Mesendoderm (in vitro differentiated cells): ENCODE measurements around the gene C19orf12.

Source experiments
- DNase-seq: peaks from one replicate; pipeline ENCODE4 v3.0.0; 2013
- H2AK5ac ChIP-seq: 2 replicates; pipeline ENCODE4 v1.6.1; 2013; ENCODE audit warnings: low read length, inconsistent platforms
- H2BK120ac ChIP-seq: 2 replicates; pipeline ENCODE4 v1.6.1; 2013; ENCODE audit warnings: low read depth, mild to moderate bottlenecking, low read length, moderate library complexity, mixed read lengths
- H2BK15ac ChIP-seq: replicated peaks from 2 replicates; pipeline ENCODE4 v1.6.1; 2013; ENCODE audit warnings: low read depth, mild to moderate bottlenecking, moderate library complexity
- H2BK5ac ChIP-seq: 2 replicates; pipeline ENCODE4 v1.6.1; 2013; ENCODE audit warnings: low read length, inconsistent platforms
- H3K18ac ChIP-seq: 2 replicates; pipeline ENCODE4 v1.6.1; 2013; ENCODE audit warnings: mild to moderate bottlenecking, low read length, mixed read lengths
- H3K23ac ChIP-seq: one replicate; pipeline ENCODE4 v1.6.1; 2013; ENCODE audit warnings: low read length
- H3K27ac ChIP-seq: 2 replicates; pipeline ENCODE4 v1.5.1; 2013; ENCODE audit warnings: low read depth, mild to moderate bottlenecking, inconsistent platforms, low read length, moderate library complexity
- H3K27me3 ChIP-seq: 2 replicates; pipeline ENCODE4 v1.6.1; 2013; ENCODE audit warnings: low read length, control low read depth, mild to moderate bottlenecking, inconsistent platforms; ENCODE audit not compliant: insufficient read depth, poor library complexity
- H3K36me3 ChIP-seq: 2 replicates; pipeline ENCODE4 v1.6.1; 2013; ENCODE audit warnings: low read length, inconsistent platforms; ENCODE audit not compliant: control insufficient read depth, insufficient read depth
- H3K4ac ChIP-seq: one replicate; pipeline ENCODE4 v1.6.1; 2013; ENCODE audit warnings: low read depth, mild to moderate bottlenecking, low read length, moderate library complexity
- H3K4me1 ChIP-seq: 2 replicates; pipeline ENCODE4 v1.6.1; 2013; ENCODE audit warnings: low read depth, low read length, inconsistent platforms; ENCODE audit not compliant: control insufficient read depth
- H3K4me2 ChIP-seq: 2 replicates; pipeline ENCODE4 v1.6.1; 2013; ENCODE audit warnings: low read length
- H3K4me3 ChIP-seq: 2 replicates; pipeline ENCODE4 v1.5.1; 2013; ENCODE audit warnings: mild to moderate bottlenecking, low read length
- H3K56ac ChIP-seq: one replicate; pipeline ENCODE4 v1.6.1; 2013; ENCODE audit warnings: low read length
- H3K79me1 ChIP-seq: 2 replicates; pipeline ENCODE4 v1.6.1; 2013; ENCODE audit warnings: low read length, inconsistent platforms
- H3K79me2 ChIP-seq: 2 replicates; pipeline ENCODE4 v1.6.1; 2013; ENCODE audit warnings: mild to moderate bottlenecking, low read length; ENCODE audit not compliant: control insufficient read depth, insufficient read depth
- H3K9ac ChIP-seq: 2 replicates; pipeline ENCODE4 v1.6.1; 2013; ENCODE audit warnings: low read length, inconsistent platforms
- H4K5ac ChIP-seq: one replicate; pipeline ENCODE4 v1.6.1; 2013; ENCODE audit warnings: low read length
- H4K8ac ChIP-seq: one replicate; pipeline ENCODE4 v1.6.1; 2013; ENCODE audit warnings: low read depth, mild to moderate bottlenecking, control low read depth, low read length, moderate library complexity
- WGBS: extraction: QIAGEN DNeasy Blood & Tissue Kit; methylation state at CpG from one replicate; pipeline ENCODE4 v1.1.7; 2013; ENCODE audit warnings: low lambda C conversion rate, missing lambda C conversion rate; ENCODE audit not compliant: insufficient coverage; ENCODE audit errors: extremely low coverage; 5-methylcytosine and 5-hydroxymethylcytosine counted together

C19orf12 gene

DNA sequence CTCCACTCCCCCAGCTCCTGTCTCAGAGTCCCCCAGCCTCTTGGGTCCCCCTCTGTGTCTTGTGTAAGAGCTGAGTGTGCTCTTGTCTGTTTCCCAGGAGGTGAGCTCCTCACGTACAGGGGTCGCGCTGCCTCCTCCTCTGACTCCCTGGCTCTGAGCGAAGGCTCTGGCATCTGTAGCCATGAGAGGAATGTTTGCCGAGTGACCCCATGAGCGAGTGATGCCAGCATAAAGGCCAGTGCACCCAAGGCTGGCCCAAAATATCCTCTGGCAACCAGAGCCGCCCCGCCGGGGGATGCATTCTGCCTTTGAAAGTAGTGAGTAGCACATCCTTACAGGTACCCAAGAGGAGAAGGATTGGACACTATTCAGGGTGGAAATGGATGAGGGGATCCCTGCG is 26.2 kb upstream of the C19orf12 start:
- no peak overlapping the region for H4K5ac ChIP-seq
- WGBS, result no CpG with 5 or more reads among the region's 10 CpGs
- no peak overlapping the region for H3K18ac ChIP-seq
- no peak for DNase-seq
- H3K79me1 ChIP-seq, result no peaks in the 10 kb centered on the region
- no peak overlapping the region for H3K23ac ChIP-seq
- H3K4me3 ChIP-seq, result no peak overlapping the region
- no peak overlapping the region for H2BK120ac ChIP-seq
- H2BK5ac ChIP-seq, result no peak overlapping the region
- H2AK5ac ChIP-seq, result no peak overlapping the region
- H3K9ac ChIP-seq, result no peak overlapping the region
- no peaks in the 10 kb centered on the region for H3K27me3 ChIP-seq
- H2BK15ac ChIP-seq, result no peak overlapping the region
- no peak overlapping the region for H4K8ac ChIP-seq
- no peak overlapping the region for H3K27ac ChIP-seq
- no peaks in the 10 kb centered on the region for H3K79me2 ChIP-seq
- no peak overlapping the region for H3K4me2 ChIP-seq
- H3K4ac ChIP-seq, result no peak overlapping the region
- H3K36me3 ChIP-seq, result no peaks in the 10 kb centered on the region
- H3K4me1 ChIP-seq, result no peaks in the 10 kb centered on the region
- no peak overlapping the region for H3K56ac ChIP-seq

DNA sequence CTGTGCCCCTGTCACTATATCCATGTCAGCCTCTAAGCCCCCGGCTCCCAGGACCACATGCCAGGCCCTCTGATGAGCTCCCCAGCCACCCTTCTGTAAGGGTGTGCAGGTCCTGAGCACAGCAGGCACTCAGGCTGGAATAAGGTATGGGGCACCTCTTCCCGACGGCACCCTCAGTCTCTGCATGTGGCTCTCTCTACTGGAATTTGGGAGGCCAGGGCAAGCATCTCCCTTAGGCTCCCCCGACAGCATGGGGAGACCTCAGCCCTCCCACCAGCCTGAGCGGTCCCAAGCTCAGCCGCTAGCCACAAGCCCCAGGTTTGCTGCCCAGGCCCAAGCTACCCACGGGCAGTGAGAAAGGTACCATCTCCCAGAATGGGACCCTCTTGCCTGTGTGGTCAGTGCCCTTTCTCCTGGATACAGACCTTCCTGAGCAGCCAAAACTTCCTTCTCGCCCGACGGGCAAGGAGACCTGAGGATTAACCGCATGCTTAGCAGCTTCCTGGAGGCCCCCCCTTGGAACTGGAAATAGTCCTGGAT is 22.5 kb upstream of the C19orf12 start:
- H4K5ac ChIP-seq, result no peak overlapping the region
- H2BK5ac ChIP-seq, result no peak overlapping the region
- no peak overlapping the region for H3K27ac ChIP-seq
- no peak overlapping the region for H3K56ac ChIP-seq
- WGBS, result no CpG with 5 or more reads among the region's 11 CpGs
- no peak overlapping the region for H3K9ac ChIP-seq
- H3K18ac ChIP-seq, result no peak overlapping the region
- no peak overlapping the region for H3K4me3 ChIP-seq
- H2AK5ac ChIP-seq, result no peak overlapping the region
- no peak overlapping the region for H3K4me2 ChIP-seq
- H3K4ac ChIP-seq, result no peak overlapping the region
- no peak for DNase-seq
- H3K79me2 ChIP-seq, result no peaks in the 10 kb centered on the region
- no peaks in the 10 kb centered on the region for H3K4me1 ChIP-seq
- H2BK15ac ChIP-seq, result no peak overlapping the region
- H3K36me3 ChIP-seq, result no peaks in the 10 kb centered on the region
- no peaks in the 10 kb centered on the region for H3K79me1 ChIP-seq
- H3K23ac ChIP-seq, result no peak overlapping the region
- no peaks in the 10 kb centered on the region for H3K27me3 ChIP-seq
- H4K8ac ChIP-seq, result no peak overlapping the region
- no peak overlapping the region for H2BK120ac ChIP-seq

DNA sequence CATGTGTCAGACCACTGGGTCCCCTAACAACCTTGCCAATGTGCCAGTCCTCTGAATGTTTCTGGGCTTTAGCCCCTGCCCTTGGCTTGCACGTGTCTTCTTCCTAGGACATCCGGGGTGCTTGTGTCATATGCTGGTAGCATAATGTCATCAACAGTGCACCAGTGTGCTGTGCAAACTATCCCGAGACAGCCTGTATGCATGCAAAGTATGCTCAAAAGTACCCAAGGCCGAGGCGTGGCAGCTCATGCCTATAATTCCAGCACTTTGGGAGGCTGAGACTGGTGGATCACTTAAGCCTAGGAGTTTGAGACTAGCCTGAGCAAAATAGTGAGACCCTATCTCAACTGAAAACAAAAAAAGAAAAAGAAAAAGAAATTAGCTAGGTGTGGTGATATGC is 20.8 kb upstream of the C19orf12 start:
- H3K27ac ChIP-seq, result no peak overlapping the region
- no CpG with 5 or more reads among the region's 5 CpGs for WGBS

DNA sequence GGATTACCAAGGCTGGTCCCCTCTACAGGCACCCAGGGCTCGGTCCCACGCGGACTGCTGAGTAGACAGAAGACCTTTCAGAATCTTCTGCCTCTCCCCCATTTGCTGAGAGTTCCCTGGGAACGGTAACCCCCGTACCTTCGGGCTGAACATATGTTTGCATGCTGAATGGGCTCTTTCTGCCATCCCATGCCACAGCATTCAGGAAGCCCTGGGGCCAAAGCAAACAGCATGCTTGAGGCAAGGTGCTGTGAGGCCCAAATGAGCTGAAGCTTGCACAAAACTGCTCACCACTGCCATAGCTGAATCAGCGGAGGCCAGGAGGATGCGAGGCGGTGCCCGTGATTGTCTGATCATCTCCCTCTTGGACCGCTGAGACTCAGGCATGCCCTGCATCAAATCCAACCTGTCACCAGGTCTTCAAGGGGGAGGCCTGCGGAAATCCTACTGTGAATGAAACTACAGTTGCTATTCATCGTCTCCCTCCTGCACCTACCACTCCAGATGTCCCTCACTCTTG is 16.3 kb upstream of the C19orf12 start:
- Histone ChIP-seq H2BK120ac (no peak overlapping the region), H2BK5ac (no peak overlapping the region), H2AK5ac (no peak overlapping the region), H3K79me1 (no peaks in the 10 kb centered on the region), H3K4ac (no peak overlapping the region), H3K9ac (no peak overlapping the region), H3K4me1 (no peaks in the 10 kb centered on the region), H3K18ac (no peak overlapping the region), H3K27ac (no peak overlapping the region), H3K4me3 (no peak overlapping the region), H3K23ac (no peak overlapping the region), H4K8ac (no peak overlapping the region), H3K36me3 (no peaks in the 10 kb centered on the region), H3K4me2 (no peak overlapping the region), H3K56ac (no peak overlapping the region), H3K79me2 (no peaks in the 10 kb centered on the region), H3K27me3 (no peaks in the 10 kb centered on the region), H4K5ac (no peak overlapping the region), H2BK15ac (no peak overlapping the region)
- DNase-seq, result no peak
- no CpG with 5 or more reads among the region's 13 CpGs for WGBS

More for the DNA sequence above, 20.8 kb upstream of the C19orf12 start:
- H4K5ac ChIP-seq, result no peak overlapping the region
- H2BK120ac ChIP-seq, result no peak overlapping the region
- no peak overlapping the region for H3K4me2 ChIP-seq
- no peak overlapping the region for H3K4ac ChIP-seq
- H3K79me2 ChIP-seq, result no peaks in the 10 kb centered on the region
- no peak overlapping the region for H3K9ac ChIP-seq
- H3K27me3 ChIP-seq, result no peaks in the 10 kb centered on the region
- H3K79me1 ChIP-seq, result no peaks in the 10 kb centered on the region
- no peak overlapping the region for H3K4me3 ChIP-seq
- H3K36me3 ChIP-seq, result no peaks in the 10 kb centered on the region
- no peak overlapping the region for H2BK15ac ChIP-seq
- no peaks in the 10 kb centered on the region for H3K4me1 ChIP-seq
- H3K18ac ChIP-seq, result no peak overlapping the region
- H3K23ac ChIP-seq, result no peak overlapping the region
- H3K56ac ChIP-seq, result no peak overlapping the region
- no peak overlapping the region for H2AK5ac ChIP-seq
- no peak overlapping the region for H2BK5ac ChIP-seq
- H4K8ac ChIP-seq, result no peak overlapping the region
- no peak for DNase-seq

DNA sequence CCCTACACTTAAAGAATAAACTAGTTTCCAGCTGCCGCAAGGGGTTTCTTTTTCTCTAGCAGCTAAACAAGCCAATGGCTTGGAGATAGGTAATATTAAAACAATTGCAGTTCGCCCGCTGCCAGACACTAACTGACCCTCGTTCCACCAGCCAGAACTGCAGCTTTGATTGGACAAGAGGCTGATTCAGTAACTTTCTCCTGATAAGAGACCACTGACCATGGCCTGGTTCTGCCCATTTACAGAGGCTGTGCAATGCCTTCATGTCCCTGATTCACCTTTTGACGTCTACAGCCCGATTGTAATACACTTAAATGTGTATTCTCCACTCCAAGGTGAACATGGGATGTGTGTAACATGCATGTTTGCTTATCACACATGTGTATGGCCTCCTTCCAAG is 12.8 kb upstream of the C19orf12 start:
- H3K18ac ChIP-seq, result no peak overlapping the region
- H3K4me1 ChIP-seq, result no peaks in the 10 kb centered on the region
- H3K27me3 ChIP-seq, result no peaks in the 10 kb centered on the region
- no peaks in the 10 kb centered on the region for H3K79me1 ChIP-seq
- no peaks in the 10 kb centered on the region for H3K36me3 ChIP-seq
- H3K79me2 ChIP-seq, result no peaks in the 10 kb centered on the region
- H3K4me2 ChIP-seq, result no peak overlapping the region
- H3K4ac ChIP-seq, result no peak overlapping the region
- no peak for DNase-seq
- H2BK120ac ChIP-seq, result no peak overlapping the region
- no peak overlapping the region for H3K23ac ChIP-seq
- no peak overlapping the region for H3K56ac ChIP-seq
- no peak overlapping the region for H4K5ac ChIP-seq
- no peak overlapping the region for H2BK15ac ChIP-seq
- no peak overlapping the region for H3K27ac ChIP-seq
- H3K9ac ChIP-seq, result no peak overlapping the region
- H2AK5ac ChIP-seq, result no peak overlapping the region
- WGBS, result no CpG with 5 or more reads among the region's 6 CpGs
- no peak overlapping the region for H3K4me3 ChIP-seq
- no peak overlapping the region for H2BK5ac ChIP-seq
- no peak overlapping the region for H4K8ac ChIP-seq

DNA sequence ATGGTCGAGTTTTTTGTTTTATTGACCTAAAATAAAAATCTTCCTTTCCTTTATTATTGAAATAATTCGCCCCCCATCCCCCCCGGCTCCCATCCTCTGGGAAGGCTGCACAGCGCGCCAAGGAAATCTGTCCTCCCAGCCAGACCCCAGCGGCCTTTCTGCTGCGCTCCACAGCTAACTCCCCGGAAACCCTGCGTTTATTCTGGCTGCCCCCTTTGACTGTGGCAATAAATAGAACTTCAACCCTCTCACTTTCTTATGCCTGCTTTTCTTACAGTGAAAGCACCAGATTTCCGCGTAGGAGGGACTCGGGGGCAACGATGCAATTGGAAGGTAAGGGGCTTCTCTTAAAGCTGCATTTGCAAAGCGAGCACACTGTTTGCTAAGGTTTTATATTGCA is 9.7 kb upstream of the C19orf12 start:
- Histone ChIP-seq H2BK120ac (no peak overlapping the region), H3K4me3 (no peak overlapping the region), H3K27ac (no peak overlapping the region), H3K79me1 (no peaks in the 10 kb centered on the region), H3K4me1 (no peaks in the 10 kb centered on the region), H3K36me3 (no peaks in the 10 kb centered on the region), H3K27me3 (no peaks in the 10 kb centered on the region), H3K9ac (no peak overlapping the region), H3K18ac (no peak overlapping the region), H2BK5ac (no peak overlapping the region), H4K8ac (no peak overlapping the region), H3K4me2 (no peak overlapping the region), H3K79me2 (no peaks in the 10 kb centered on the region), H2AK5ac (no peak overlapping the region), H3K4ac (no peak overlapping the region), H3K23ac (no peak overlapping the region), H4K5ac (no peak overlapping the region), H2BK15ac (no peak overlapping the region), H3K56ac (peak overlapping the region; percentile 68)
- WGBS, result no CpG with 5 or more reads among the region's 14 CpGs
- no peak for DNase-seq
